ENCODE measurements around the gene CYP24A1. TPM values are rescaled to one million over a fixed set of nuclear protein-coding genes. Genes with fewer than 3 reads are reported as not detected.

CYP24A1 gene
- total and polyA plus RNA-seq, 8 donors: 0.09 TPM; not detected in 7

GRCh38 chr20:54188132-54188849 is 14.5 kb upstream of the CYP24A1 start:
- FAIRE-seq (no peak), DNase-seq (no peak), ATAC-seq (no peak)
- H3K4me1 ChIP-seq: no peaks in the 10 kb centered on the region
- H3K9me3 ChIP-seq: no peaks in the 10 kb centered on the region
- no peaks in the 10 kb centered on the region for H3K36me3 ChIP-seq
- 74 to 82% methylated on average over 11 of the region's 11 CpGs for WGBS, 2 donors
- no peak overlapping the region for H3K27ac ChIP-seq
- no peak overlapping the region for H3K4me3 ChIP-seq
- no peak for TF ChIP-seq CTCF (IDR thresholded peaks at IDR 0.05)
- intact Hi-C loops (cut with DNase I): no loop called here
- H3K27me3 ChIP-seq: peaks cover 0 to 9% (median 0%) of the 10 kb centered on the region in 4 donors

GRCh38 chr20:54184904-54185626 is 11.3 kb upstream of the CYP24A1 start:
- Histone ChIP-seq H3K36me3 (no peaks in the 10 kb centered on the region), H3K27ac (no peak overlapping the region), H3K9me3 (no peaks in the 10 kb centered on the region), H3K4me3 (no peak overlapping the region), H3K4me1 (no peaks in the 10 kb centered on the region), H3K27me3 (peaks cover 0 to 10% (median 0%) of the 10 kb centered on the region in 4 donors)
- no peak for TF ChIP-seq CTCF (IDR thresholded peaks at IDR 0.05)
- ATAC-seq (no peak), DNase-seq (no peak), FAIRE-seq (no peak)
- 66 to 88% methylated on average over 10 of the region's 10 CpGs for WGBS, 2 donors
- intact Hi-C loops (cut with DNase I): no loop called here

GRCh38 chr20:54184071-54184470 is 10.3 kb upstream of the CYP24A1 start:
- intact Hi-C loops (cut with DNase I): no loop called here
- DNase-seq: no peak
- Histone ChIP-seq H3K27ac (no peak overlapping the region), H3K4me3 (no peak overlapping the region), H3K4me1 (no peaks in the 10 kb centered on the region), H3K27me3 (peaks cover 0 to 10% (median 0%) of the 10 kb centered on the region in 4 donors), H3K9me3 (no peaks in the 10 kb centered on the region), H3K36me3 (no peaks in the 10 kb centered on the region)
- FAIRE-seq: no peak
- WGBS, 2 donors: 28 to 35% methylated on average over 3 of the region's 3 CpGs
- ATAC-seq: no peak
- no peak for TF ChIP-seq CTCF (IDR thresholded peaks at IDR 0.05)

GRCh38 chr20:54180931-54181330 is 7.1 kb upstream of the CYP24A1 start:
- Histone ChIP-seq H3K36me3 (no peaks in the 10 kb centered on the region), H3K4me3 (no peak overlapping the region), H3K27me3 (peaks cover 0 to 10% (median 0%) of the 10 kb centered on the region in 4 donors), H3K4me1 (no peaks in the 10 kb centered on the region), H3K9me3 (no peaks in the 10 kb centered on the region), H3K27ac (no peak overlapping the region)
- WGBS, 2 donors: 48 to 62% methylated on average over 1 of the region's 1 CpG
- FAIRE-seq: no peak
- DNase-seq: no peak
- intact Hi-C loops (cut with DNase I): no loop called here
- no peak for TF ChIP-seq CTCF (IDR thresholded peaks at IDR 0.05)
- ATAC-seq: no peak

GRCh38 chr20:54179946-54180345 is 6.2 kb upstream of the CYP24A1 start:
- H3K4me3 ChIP-seq: no peak overlapping the region
- no peak overlapping the region for H3K27ac ChIP-seq
- no peaks in the 10 kb centered on the region for H3K9me3 ChIP-seq
- no peak for TF ChIP-seq CTCF (IDR thresholded peaks at IDR 0.05)
- no peak for DNase-seq
- 47 to 53% methylated on average over 2 of the region's 2 CpGs for WGBS, 2 donors
- FAIRE-seq: no peak
- peaks cover 0 to 17% (median 0%) of the 10 kb centered on the region in 4 donors for H3K27me3 ChIP-seq
- H3K4me1 ChIP-seq: no peaks in the 10 kb centered on the region
- intact Hi-C loops (cut with DNase I): no loop called here
- H3K36me3 ChIP-seq: no peaks in the 10 kb centered on the region
- ATAC-seq: no peak
